Upper lobe of left lung (tissue), 4 donors: ENCODE measurements around the gene BCAS3.

ENCODE experiments used
- POLR2A ChIP-seq, 4 donors: fragments of 450-650 bp; IDR thresholded peaks; one replicate each; pipeline ENCODE4 v1.5.1; 2016 to 2017; ENCODE audit warnings: antibody characterized with exemption in 4 of 4, mild to moderate bottlenecking in 2 of 4
- POLR2AphosphoS5 ChIP-seq, 2 donors: sonication (generic); formaldehyde crosslinking; IDR thresholded peaks; one replicate each; pipeline ENCODE4 v1.5.1; 2017; ENCODE audit warnings: antibody characterized with exemption in 2 of 2
- TF ChIP-seq, protein P1 (sequence below), 6 experiments: fragments of 450-650 bp in 4 of 6; fragments of 200-600 bp in 2 of 6; sonication (generic) in 2 of 6; IDR thresholded peaks; one replicate each; pipeline ENCODE4 v1.5.1; 2016 to 2019; ENCODE audit warnings: antibody characterized with exemption in 6 of 6

GRCh38 chr17:61124562-61124961 lies 446.9 kb downstream of the BCAS3 start:
- TF ChIP-seq POLR2A (IDR thresholded peaks at IDR 0.05) (no peak), POLR2AphosphoS5 (IDR thresholded peaks at IDR 0.05) (no peak)
- TF ChIP-seq, protein P1, sequence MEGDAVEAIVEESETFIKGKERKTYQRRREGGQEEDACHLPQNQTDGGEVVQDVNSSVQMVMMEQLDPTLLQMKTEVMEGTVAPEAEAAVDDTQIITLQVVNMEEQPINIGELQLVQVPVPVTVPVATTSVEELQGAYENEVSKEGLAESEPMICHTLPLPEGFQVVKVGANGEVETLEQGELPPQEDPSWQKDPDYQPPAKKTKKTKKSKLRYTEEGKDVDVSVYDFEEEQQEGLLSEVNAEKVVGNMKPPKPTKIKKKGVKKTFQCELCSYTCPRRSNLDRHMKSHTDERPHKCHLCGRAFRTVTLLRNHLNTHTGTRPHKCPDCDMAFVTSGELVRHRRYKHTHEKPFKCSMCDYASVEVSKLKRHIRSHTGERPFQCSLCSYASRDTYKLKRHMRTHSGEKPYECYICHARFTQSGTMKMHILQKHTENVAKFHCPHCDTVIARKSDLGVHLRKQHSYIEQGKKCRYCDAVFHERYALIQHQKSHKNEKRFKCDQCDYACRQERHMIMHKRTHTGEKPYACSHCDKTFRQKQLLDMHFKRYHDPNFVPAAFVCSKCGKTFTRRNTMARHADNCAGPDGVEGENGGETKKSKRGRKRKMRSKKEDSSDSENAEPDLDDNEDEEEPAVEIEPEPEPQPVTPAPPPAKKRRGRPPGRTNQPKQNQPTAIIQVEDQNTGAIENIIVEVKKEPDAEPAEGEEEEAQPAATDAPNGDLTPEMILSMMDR (IDR thresholded peaks at IDR 0.05): no peak
